Fibroblast of lung (primary cell): ENCODE data around the gene KCTD20. TPM values are rescaled to one million over a fixed set of nuclear protein-coding genes. Genes with fewer than 3 reads are reported as not detected.
A peak's percentile ranks its signal among the peaks of the same experiment; 100 is the strongest.

Source experiments
- DNase-seq, 2 donors: peaks; one replicate each; pipeline versions ENCODE4 v3.0.0 to v3.0.0-alpha.2; 2010; ENCODE audit warnings: low read depth in 2 of 2
- H2AFZ ChIP-seq: 2 replicates; pipeline ENCODE4 v1.5.1; 2012; ENCODE audit warnings: low read length, control low read depth, inconsistent platforms
- H3K27ac ChIP-seq: 2 replicates; pipeline ENCODE4 v1.5.1; 2011; ENCODE audit warnings: low read length, control low read depth; ENCODE audit not compliant: insufficient read depth
- H3K27me3 ChIP-seq: 2 replicates; pipeline ENCODE4 v1.5.1; 2011; ENCODE audit warnings: mild to moderate bottlenecking, low read length; ENCODE audit not compliant: control insufficient read depth, insufficient read depth
- H3K36me3 ChIP-seq: 2 replicates; pipeline ENCODE4 v1.5.1; 2011; ENCODE audit warnings: low read length; ENCODE audit not compliant: control insufficient read depth, insufficient read depth
- H3K4me1 ChIP-seq: 2 replicates; pipeline ENCODE4 v1.5.1; 2011; ENCODE audit warnings: low read length; ENCODE audit not compliant: control insufficient read depth, insufficient read depth; ENCODE audit errors: extremely low read depth
- H3K4me2 ChIP-seq: 2 replicates; pipeline ENCODE4 v1.5.1; 2011; ENCODE audit warnings: low read length, control low read depth; ENCODE audit not compliant: insufficient read depth; ENCODE audit errors: extremely low read depth
- H3K4me3 ChIP-seq, 4 experiments: fragments of 200-600 bp in 1 of 4; sonication (generic) in 1 of 4; replicated peaks in 1 of 4; 2 replicates each; pipeline ENCODE4 v1.5.1; 2011 to 2016; ENCODE audit warnings: low read length in 4 of 4, low read depth in 3 of 4, mild to moderate bottlenecking in 3 of 4, control low read depth in 2 of 4, inconsistent platforms in 1 of 4, mixed read lengths in 1 of 4; ENCODE audit not compliant: insufficient read depth in 1 of 4; ENCODE audit errors: control extremely low read depth in 1 of 4
- H3K79me2 ChIP-seq: 2 replicates; pipeline ENCODE4 v1.5.1; 2012; ENCODE audit warnings: mild to moderate bottlenecking, low read length, inconsistent platforms; ENCODE audit not compliant: control insufficient read depth, insufficient read depth
- H3K9ac ChIP-seq: 2 replicates; pipeline ENCODE4 v1.5.1; 2011; ENCODE audit warnings: mild to moderate bottlenecking, low read length, control low read depth; ENCODE audit not compliant: insufficient read depth
- H3K9me3 ChIP-seq: 2 replicates; pipeline ENCODE4 v1.5.1; 2012; ENCODE audit warnings: low read depth, low read length; ENCODE audit not compliant: control insufficient read depth, insufficient read depth
- H4K20me1 ChIP-seq: 2 replicates; pipeline ENCODE4 v1.5.1; 2011; ENCODE audit warnings: low read length; ENCODE audit not compliant: control insufficient read depth, insufficient read depth; ENCODE audit errors: extremely low read depth
- EZH2 ChIP-seq: IDR thresholded peaks from 2 replicates; pipeline ENCODE4 v1.5.1; 2012; ENCODE audit warnings: low read length, control low read depth, mild to moderate bottlenecking; ENCODE audit errors: missing control alignments
- polyA plus RNA-seq, 2 donors: library from polyadenylated mRNA; depleted of rRNA in 1 of 2; stranded (reverse) in 1 of 2; unstranded in 1 of 2; fragments of >200 nt; gene quantifications; 2 replicates each; pipeline ENCODE4 v1.2.1, GENCODE V29; 2011 to 2012; ENCODE audit warnings: missing spikeins in 1 of 2
- total RNA-seq: library from RNA; depleted of rRNA; stranded (reverse); fragments of >200 nt; gene quantifications from 2 replicates; pipeline ENCODE4 v1.2.1, GENCODE V29; 2014
- TF ChIP-seq, protein P1 (sequence below), 2 donors: IDR thresholded peaks in 1 of 2; conservative IDR thresholded peaks in 1 of 2; 1 replicate in 1 of 2; 2 replicates in 1 of 2; pipeline ENCODE4 v1.5.1; 2011 to 2012; ENCODE audit warnings: low read length in 2 of 2, control low read depth in 1 of 2, inconsistent platforms in 1 of 2, low read depth in 1 of 2, mild to moderate bottlenecking in 1 of 2

KCTD20 gene
- total and polyA plus RNA-seq, 2 donors (not counting 1 experiment from before 2014, with no cell fraction given): 39.6 to 87.4 TPM

DNA sequence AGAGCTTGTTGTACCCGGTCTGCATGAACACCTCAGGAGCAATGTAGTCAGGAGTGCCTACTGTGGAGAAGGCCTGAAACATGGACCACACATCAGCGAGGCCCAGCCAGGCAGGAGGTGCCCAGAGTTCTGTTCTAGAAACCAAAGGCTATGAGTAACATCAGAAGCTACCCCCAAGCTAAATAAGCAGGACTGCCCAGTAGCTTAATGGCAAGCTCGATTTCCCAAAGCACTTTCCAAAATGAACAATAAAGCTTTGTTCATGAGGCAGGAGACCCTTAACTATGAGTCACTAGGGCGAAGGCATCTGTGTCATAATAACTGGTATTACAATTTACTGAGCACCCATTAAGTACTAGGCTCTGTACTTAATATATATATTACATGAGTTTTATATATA, 57.1 kb downstream of the KCTD20 start:
- Histone ChIP-seq H2AFZ (no peak overlapping the region), H3K4me1 (no peaks in the 10 kb centered on the region), H4K20me1 (no peaks in the 10 kb centered on the region), H3K79me2 (no peaks in the 10 kb centered on the region), H3K4me2 (no peak overlapping the region), H3K36me3 (peaks cover 8% of the 10 kb centered on the region), H3K4me3 (no peak overlapping the region), H3K27ac (no peak overlapping the region), H3K9ac (no peak overlapping the region), H3K9me3 (no peaks in the 10 kb centered on the region), H3K27me3 (no peaks in the 10 kb centered on the region)
- DNase-seq: no peak
- no peak for TF ChIP-seq EZH2
- TF ChIP-seq, protein P1, sequence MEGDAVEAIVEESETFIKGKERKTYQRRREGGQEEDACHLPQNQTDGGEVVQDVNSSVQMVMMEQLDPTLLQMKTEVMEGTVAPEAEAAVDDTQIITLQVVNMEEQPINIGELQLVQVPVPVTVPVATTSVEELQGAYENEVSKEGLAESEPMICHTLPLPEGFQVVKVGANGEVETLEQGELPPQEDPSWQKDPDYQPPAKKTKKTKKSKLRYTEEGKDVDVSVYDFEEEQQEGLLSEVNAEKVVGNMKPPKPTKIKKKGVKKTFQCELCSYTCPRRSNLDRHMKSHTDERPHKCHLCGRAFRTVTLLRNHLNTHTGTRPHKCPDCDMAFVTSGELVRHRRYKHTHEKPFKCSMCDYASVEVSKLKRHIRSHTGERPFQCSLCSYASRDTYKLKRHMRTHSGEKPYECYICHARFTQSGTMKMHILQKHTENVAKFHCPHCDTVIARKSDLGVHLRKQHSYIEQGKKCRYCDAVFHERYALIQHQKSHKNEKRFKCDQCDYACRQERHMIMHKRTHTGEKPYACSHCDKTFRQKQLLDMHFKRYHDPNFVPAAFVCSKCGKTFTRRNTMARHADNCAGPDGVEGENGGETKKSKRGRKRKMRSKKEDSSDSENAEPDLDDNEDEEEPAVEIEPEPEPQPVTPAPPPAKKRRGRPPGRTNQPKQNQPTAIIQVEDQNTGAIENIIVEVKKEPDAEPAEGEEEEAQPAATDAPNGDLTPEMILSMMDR (conservative IDR thresholded peaks at IDR 0.05 in 1 of 2, IDR thresholded peaks at IDR 0.05 in 1 of 2; ENCODE audit: low read depth in 1 of 2, low read length in 2 of 2): no peak

DNA sequence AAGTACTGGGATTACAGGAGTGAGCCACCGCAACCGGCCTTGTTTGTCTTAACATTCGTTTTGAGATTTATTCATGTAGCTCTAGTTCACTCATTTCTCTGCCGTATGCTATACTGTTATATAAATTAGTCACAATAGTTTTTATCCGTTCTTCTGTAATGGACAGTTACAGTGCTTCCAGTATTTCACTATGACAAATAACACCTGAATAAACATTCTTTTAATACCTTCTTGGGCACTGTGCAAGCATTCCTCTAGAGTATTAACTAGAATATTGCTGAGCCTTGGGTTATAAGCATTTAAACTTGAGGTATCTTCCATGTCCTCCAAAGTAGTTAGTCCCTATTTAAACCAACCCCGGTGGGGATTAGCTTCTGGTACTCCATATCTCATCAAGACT, 58.9 kb downstream of the KCTD20 start:
- no peaks in the 10 kb centered on the region for H4K20me1 ChIP-seq
- peaks cover 2% of the 10 kb centered on the region for H3K36me3 ChIP-seq
- H3K9me3 ChIP-seq: no peaks in the 10 kb centered on the region

DNA sequence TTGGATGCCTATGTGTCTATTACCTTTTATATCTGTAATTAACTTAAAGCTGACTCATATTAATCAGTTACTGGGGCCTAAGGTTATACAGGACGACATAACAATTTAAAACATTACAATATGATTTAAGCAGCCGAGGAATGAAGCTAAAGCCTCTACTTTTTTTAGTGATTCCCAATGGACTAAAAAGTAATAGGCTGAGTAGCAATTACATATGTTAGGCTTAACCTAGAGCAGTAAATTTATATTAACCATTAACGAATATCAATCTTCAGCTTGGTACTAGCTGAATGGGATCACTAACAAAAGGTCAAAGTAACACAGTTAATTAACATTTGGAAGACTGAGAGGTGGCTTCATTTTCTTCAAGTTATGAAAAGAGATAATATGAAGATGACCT, 61.4 kb downstream of the KCTD20 start:
- Histone ChIP-seq H3K4me3 (no peak overlapping the region), H3K9me3 (no peaks in the 10 kb centered on the region), H3K79me2 (no peaks in the 10 kb centered on the region), H3K27me3 (no peaks in the 10 kb centered on the region), H4K20me1 (no peaks in the 10 kb centered on the region), H3K27ac (no peak overlapping the region), H3K4me2 (no peak overlapping the region), H3K36me3 (peaks cover 7% of the 10 kb centered on the region), H3K9ac (no peak overlapping the region), H2AFZ (no peak overlapping the region), H3K4me1 (no peaks in the 10 kb centered on the region)
- no peak for DNase-seq
- TF ChIP-seq, protein P1 (conservative IDR thresholded peaks at IDR 0.05 in 1 of 2, IDR thresholded peaks at IDR 0.05 in 1 of 2; ENCODE audit: low read depth in 1 of 2, low read length in 2 of 2): no peak
- TF ChIP-seq EZH2: no peak

More for the DNA sequence above, 58.9 kb downstream of the KCTD20 start:
- no peak overlapping the region for H3K4me2 ChIP-seq
- H3K27ac ChIP-seq: no peak overlapping the region
- H3K79me2 ChIP-seq: no peaks in the 10 kb centered on the region
- peak in 1 of 2 donors; percentile 54 for DNase-seq
- H3K9ac ChIP-seq: no peak overlapping the region
- H3K4me1 ChIP-seq: no peaks in the 10 kb centered on the region
- H3K27me3 ChIP-seq: no peaks in the 10 kb centered on the region
- H2AFZ ChIP-seq: no peak overlapping the region
- TF ChIP-seq, protein P1 (conservative IDR thresholded peaks at IDR 0.05 in 1 of 2, IDR thresholded peaks at IDR 0.05 in 1 of 2; ENCODE audit: low read depth in 1 of 2, low read length in 2 of 2): no peak
- no peak for TF ChIP-seq EZH2
- no peak overlapping the region for H3K4me3 ChIP-seq
